Panc1 (cell line): ENCODE measurements around the gene ZNF469. TPM values are rescaled to one million over a fixed set of nuclear protein-coding genes. Genes with fewer than 3 reads are reported as not detected.

Experiments
- ATAC-seq: fragments of 200-7000 bp; cut with Tn5 transposase; 2 replicates; pipeline ENCODE4 v1.9.1; 2020; ENCODE audit warnings: mild to moderate bottlenecking, moderate library complexity
- BruUV-seq: library from RNA; stranded (reverse); fragments of 400-500 nt; replicated peaks from 2 replicates; lab custom pipeline; 2021; lab: Mats Ljungman, UMichigan
- CTCF ChIA-PET: fragments of 300-600 bp; sonication (Branson Sonifier 250); formaldehyde crosslinking; loops from one replicate; lab custom pipeline; 2022; ENCODE audit warnings: antibody characterized with exemption; lab: Charles Lee
- POLR2A ChIA-PET: fragments of 300-600 bp; sonication (Branson Sonifier 250); formaldehyde crosslinking; loops from one replicate; lab custom pipeline; 2022; ENCODE audit warnings: antibody characterized with exemption; lab: Charles Lee
- DNase-seq: peaks from one replicate; pipeline ENCODE4 v3.0.0-alpha.2; 2010; ENCODE audit warnings: low read depth, low spot score
- H3K27ac ChIP-seq: 2 replicates; pipeline ENCODE4 v1.5.1; 2011; ENCODE audit warnings: mild to moderate bottlenecking, low read length, inconsistent platforms
- H3K27me3 ChIP-seq: fragments of 200-500 bp; sonication (Bioruptor generic); 2 replicates; pipeline ENCODE4 v1.6.0; 2014; ENCODE audit warnings: low read length, inconsistent platforms; ENCODE audit not compliant: control insufficient read depth, insufficient read depth
- H3K36me3 ChIP-seq: fragments of 200-500 bp; sonication (Bioruptor generic); 2 replicates; pipeline ENCODE4 v1.5.1; 2014; ENCODE audit warnings: inconsistent platforms, mild to moderate bottlenecking, low read length, moderate library complexity; ENCODE audit not compliant: control insufficient read depth, insufficient read depth
- H3K4me1 ChIP-seq: 2 replicates; pipeline ENCODE4 v1.5.1; 2011; ENCODE audit warnings: inconsistent platforms, mild to moderate bottlenecking, low read length, moderate library complexity; ENCODE audit not compliant: control insufficient read depth, insufficient read depth
- H3K4me3 ChIP-seq, 2 experiments: 2 replicates each; pipeline ENCODE4 v1.5.1; 2011 to 2012; ENCODE audit warnings: low read depth in 2 of 2, low read length in 2 of 2, mild to moderate bottlenecking in 2 of 2, inconsistent platforms in 1 of 2, moderate library complexity in 1 of 2
- H3K9me3 ChIP-seq: fragments of 200-500 bp; sonication (Bioruptor generic); 2 replicates; pipeline ENCODE4 v1.5.1; 2014; ENCODE audit warnings: low read depth, mild to moderate bottlenecking, inconsistent platforms, low read length, moderate library complexity; ENCODE audit not compliant: control insufficient read depth, insufficient read depth
- POLR2AphosphoS5 ChIP-seq: IDR thresholded peaks from 2 replicates; pipeline ENCODE4 v1.6.1; 2012; ENCODE audit warnings: mild to moderate bottlenecking, low read depth, low read length, moderate library complexity
- SIN3A ChIP-seq: IDR thresholded peaks from 2 replicates; pipeline ENCODE4 v1.6.1; 2012; ENCODE audit warnings: low read depth, mild to moderate bottlenecking, low read length, moderate library complexity, borderline replicate concordance; ENCODE audit not compliant: insufficient read depth
- TCF7L2 ChIP-seq: IDR thresholded peaks from 2 replicates; pipeline ENCODE4 v1.6.1; 2011; ENCODE audit warnings: mild to moderate bottlenecking, low read depth, low read length, inconsistent platforms
- in situ Hi-C: cut with HindIII; loops from 2 replicates; pipeline ENCODE4 v1.10.0; 2016; ENCODE audit warnings: low sequenced_read_pairs, low pct_unique_long_range_greater_than_20kb
- intact Hi-C: fragments of 100-400 bp; cut with micrococcal nuclease; formaldehyde crosslinking; loops from one replicate; pipeline ENCODE4 v1.10.0; 2022; ENCODE audit not compliant: unreplicated experiment
- total RNA-seq: library from RNA; stranded (reverse); gene quantifications from one replicate; pipeline ENCODE4 v1.2.1, GENCODE V29; 2021; ENCODE audit not compliant: unreplicated experiment
- TF ChIP-seq, protein P1 (sequence below): fragments of 450-650 bp; IDR thresholded peaks from 2 replicates; pipeline ENCODE4 v1.5.1; 2017; ENCODE audit warnings: mild to moderate bottlenecking
- TF ChIP-seq, protein P2 (sequence below), 2 experiments: IDR thresholded peaks; 2 replicates each; pipeline ENCODE4 v1.6.1; 2011 to 2012; ENCODE audit warnings: low read depth in 2 of 2, control low read depth in 1 of 2, low read length in 1 of 2, mild to moderate bottlenecking in 1 of 2, moderate library complexity in 1 of 2; ENCODE audit not compliant: insufficient read depth in 1 of 2

The ZNF469 gene
- total RNA-seq, 1 experiment from 2014 or later: 1.3 TPM

DNA sequence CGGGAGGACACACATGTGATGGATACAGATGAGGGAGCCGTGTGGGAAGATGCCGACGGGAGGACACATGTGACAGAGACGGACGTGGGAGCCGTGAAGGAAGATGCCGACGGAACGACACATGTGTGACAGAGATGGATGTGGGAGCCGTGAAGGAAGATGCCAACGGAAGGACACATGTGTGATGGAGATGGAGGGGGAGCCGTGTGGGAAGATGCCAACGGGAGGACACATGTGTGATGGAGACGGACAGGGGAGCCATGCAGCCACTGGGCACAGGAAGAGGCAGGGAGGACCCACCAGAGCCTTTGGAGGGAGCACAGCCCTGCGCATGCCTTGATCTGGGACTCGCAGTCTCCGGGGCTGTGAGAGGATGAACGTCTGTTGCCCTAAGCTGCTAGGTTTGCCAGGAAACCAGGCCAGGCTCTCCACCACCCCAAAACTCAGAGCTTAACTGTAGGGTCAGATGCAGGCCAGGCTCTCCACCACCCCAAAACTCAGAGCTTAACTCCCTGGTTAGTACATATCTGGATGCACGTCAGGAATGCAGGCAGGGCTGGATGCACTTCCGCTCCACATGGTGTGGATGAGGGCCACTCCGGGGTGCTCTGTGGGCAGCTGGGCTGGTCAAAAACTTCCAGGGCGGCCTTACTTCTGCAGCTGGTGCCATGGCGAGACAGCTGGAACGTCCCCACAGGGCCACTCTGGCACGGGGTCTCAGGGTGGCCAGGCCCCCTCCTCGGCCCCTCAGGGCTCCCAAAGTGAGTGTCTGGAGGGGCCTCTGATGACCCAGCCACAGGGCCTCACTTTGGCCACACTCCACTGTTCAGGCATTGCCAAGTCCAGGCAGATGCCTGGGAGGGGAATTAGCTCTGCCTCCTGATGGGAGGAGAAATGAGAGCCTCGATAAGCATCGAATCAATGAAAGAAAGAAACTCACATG, 47.7 kb upstream of the ZNF469 start:
- ChIA-PET POLR2A (no interaction called here), CTCF (no interaction called here)
- no peak overlapping the region for H3K4me3 ChIP-seq
- in situ Hi-C loops (no loop called here), intact Hi-C loops (no loop called here)
- ATAC-seq: no peak
- BruUV-seq: no TSS peak
- no peak overlapping the region for H3K27ac ChIP-seq
- no peaks in the 10 kb centered on the region for H3K27me3 ChIP-seq
- no peak for DNase-seq
- no peaks in the 10 kb centered on the region; the same call in 1 of the 2 replicates for H3K4me1 ChIP-seq
- H3K9me3 ChIP-seq: no peaks in the 10 kb centered on the region
- H3K36me3 ChIP-seq: no peaks in the 10 kb centered on the region
- no peak for TF ChIP-seq SIN3A
- TF ChIP-seq POLR2AphosphoS5: no peak
- TF ChIP-seq, protein P1, sequence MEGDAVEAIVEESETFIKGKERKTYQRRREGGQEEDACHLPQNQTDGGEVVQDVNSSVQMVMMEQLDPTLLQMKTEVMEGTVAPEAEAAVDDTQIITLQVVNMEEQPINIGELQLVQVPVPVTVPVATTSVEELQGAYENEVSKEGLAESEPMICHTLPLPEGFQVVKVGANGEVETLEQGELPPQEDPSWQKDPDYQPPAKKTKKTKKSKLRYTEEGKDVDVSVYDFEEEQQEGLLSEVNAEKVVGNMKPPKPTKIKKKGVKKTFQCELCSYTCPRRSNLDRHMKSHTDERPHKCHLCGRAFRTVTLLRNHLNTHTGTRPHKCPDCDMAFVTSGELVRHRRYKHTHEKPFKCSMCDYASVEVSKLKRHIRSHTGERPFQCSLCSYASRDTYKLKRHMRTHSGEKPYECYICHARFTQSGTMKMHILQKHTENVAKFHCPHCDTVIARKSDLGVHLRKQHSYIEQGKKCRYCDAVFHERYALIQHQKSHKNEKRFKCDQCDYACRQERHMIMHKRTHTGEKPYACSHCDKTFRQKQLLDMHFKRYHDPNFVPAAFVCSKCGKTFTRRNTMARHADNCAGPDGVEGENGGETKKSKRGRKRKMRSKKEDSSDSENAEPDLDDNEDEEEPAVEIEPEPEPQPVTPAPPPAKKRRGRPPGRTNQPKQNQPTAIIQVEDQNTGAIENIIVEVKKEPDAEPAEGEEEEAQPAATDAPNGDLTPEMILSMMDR: no peak
- TF ChIP-seq, protein P2, sequence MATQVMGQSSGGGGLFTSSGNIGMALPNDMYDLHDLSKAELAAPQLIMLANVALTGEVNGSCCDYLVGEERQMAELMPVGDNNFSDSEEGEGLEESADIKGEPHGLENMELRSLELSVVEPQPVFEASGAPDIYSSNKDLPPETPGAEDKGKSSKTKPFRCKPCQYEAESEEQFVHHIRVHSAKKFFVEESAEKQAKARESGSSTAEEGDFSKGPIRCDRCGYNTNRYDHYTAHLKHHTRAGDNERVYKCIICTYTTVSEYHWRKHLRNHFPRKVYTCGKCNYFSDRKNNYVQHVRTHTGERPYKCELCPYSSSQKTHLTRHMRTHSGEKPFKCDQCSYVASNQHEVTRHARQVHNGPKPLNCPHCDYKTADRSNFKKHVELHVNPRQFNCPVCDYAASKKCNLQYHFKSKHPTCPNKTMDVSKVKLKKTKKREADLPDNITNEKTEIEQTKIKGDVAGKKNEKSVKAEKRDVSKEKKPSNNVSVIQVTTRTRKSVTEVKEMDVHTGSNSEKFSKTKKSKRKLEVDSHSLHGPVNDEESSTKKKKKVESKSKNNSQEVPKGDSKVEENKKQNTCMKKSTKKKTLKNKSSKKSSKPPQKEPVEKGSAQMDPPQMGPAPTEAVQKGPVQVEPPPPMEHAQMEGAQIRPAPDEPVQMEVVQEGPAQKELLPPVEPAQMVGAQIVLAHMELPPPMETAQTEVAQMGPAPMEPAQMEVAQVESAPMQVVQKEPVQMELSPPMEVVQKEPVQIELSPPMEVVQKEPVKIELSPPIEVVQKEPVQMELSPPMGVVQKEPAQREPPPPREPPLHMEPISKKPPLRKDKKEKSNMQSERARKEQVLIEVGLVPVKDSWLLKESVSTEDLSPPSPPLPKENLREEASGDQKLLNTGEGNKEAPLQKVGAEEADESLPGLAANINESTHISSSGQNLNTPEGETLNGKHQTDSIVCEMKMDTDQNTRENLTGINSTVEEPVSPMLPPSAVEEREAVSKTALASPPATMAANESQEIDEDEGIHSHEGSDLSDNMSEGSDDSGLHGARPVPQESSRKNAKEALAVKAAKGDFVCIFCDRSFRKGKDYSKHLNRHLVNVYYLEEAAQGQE (IDR thresholded peaks at IDR 0.05; ENCODE audit: insufficient read depth in 1 of 2, low read depth in 2 of 2, low read length in 1 of 2): no peak

DNA sequence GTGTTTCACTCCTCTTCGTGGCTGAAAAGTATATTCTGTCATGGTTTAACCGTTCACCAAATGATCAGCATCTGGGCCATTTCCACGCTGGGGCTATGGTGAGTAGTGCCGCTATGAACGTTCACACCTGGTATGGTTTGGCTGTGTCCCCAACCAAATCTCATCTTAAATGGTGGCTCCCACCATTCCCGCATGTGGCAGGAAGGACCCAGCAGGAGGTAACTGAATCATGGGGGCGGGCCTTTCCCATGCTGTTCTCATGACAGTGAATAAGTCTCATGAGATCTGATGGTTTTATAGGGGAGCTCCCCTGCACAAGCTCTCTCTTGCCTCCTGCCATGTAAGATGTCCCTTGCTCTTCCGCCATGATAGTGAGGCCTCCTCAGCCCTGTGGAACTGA, 45.7 kb upstream of the ZNF469 start:
- no peaks in the 10 kb centered on the region; the same call in 1 of the 2 replicates for H3K4me1 ChIP-seq
- no peak overlapping the region for H3K4me3 ChIP-seq
- BruUV-seq: no TSS peak
- no peaks in the 10 kb centered on the region for H3K36me3 ChIP-seq
- H3K27me3 ChIP-seq: no peaks in the 10 kb centered on the region
- intact Hi-C loops: no loop called here
- ChIA-PET POLR2A (no interaction called here), CTCF (no interaction called here)
- no peak for DNase-seq
- TF ChIP-seq, protein P1: no peak
- no peak for TF ChIP-seq SIN3A
- no peak for TF ChIP-seq TCF7L2
- TF ChIP-seq, protein P2 (IDR thresholded peaks at IDR 0.05; ENCODE audit: insufficient read depth in 1 of 2, low read depth in 2 of 2, low read length in 1 of 2): no peak
- TF ChIP-seq POLR2AphosphoS5: no peak
- in situ Hi-C loops: no loop called here
- no peak overlapping the region for H3K27ac ChIP-seq
- H3K9me3 ChIP-seq: no peaks in the 10 kb centered on the region
- no peak for ATAC-seq
